GM12873 (cell line): Measurements from ENCODE around the gene SSR2.
A peak's percentile ranks its signal among the peaks of the same experiment; 100 is the strongest.

Experiments
- TF ChIP-seq, protein P1 (sequence below): IDR thresholded peaks from 2 replicates; pipeline ENCODE4 v1.5.1; 2012; ENCODE audit warnings: low read depth, mild to moderate bottlenecking, moderate library complexity, low read length, control low read depth; ENCODE audit not compliant: insufficient read depth; ENCODE audit errors: missing control alignments

SSR2 gene

DNA sequence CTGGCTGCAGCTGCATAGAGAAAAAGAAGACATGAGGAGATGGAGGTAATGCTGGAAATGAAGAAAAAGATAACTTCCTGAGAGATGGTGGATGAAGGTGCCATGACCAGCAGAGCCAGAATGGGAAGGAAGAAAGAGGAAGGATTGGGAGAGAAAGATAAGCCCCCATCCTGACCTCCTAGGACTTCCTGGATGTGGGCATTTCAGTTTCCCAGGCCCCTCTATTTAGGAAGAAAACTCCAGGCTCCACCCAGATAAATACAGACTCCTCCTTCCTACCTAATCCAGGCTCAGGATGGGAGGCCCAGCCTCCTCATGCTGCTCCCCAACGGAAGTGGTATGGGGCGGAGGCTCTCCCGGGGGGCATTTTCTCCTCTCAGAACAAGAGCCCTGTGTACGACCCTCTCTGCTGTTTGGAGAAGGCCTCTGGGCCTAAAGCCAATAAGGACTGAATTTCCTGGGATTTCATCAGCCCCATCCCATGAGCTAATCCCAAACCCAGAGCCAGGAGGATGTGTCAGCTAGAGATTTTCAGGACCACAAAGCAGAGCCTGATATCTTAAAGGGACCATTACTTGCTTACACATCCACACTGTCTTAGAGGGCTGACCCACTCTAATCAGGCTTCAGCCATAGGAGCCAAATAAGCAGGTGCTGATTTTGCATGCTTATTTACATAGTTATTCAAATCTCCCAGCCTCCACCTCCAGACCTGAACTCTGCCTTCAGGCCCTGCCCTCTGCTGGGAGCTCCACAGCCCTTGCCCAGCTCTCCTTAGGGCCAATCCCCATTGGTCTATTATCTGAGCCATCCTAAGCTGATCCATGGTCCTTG, 37.3 kb downstream of the SSR2 start:
- TF ChIP-seq, protein P1, sequence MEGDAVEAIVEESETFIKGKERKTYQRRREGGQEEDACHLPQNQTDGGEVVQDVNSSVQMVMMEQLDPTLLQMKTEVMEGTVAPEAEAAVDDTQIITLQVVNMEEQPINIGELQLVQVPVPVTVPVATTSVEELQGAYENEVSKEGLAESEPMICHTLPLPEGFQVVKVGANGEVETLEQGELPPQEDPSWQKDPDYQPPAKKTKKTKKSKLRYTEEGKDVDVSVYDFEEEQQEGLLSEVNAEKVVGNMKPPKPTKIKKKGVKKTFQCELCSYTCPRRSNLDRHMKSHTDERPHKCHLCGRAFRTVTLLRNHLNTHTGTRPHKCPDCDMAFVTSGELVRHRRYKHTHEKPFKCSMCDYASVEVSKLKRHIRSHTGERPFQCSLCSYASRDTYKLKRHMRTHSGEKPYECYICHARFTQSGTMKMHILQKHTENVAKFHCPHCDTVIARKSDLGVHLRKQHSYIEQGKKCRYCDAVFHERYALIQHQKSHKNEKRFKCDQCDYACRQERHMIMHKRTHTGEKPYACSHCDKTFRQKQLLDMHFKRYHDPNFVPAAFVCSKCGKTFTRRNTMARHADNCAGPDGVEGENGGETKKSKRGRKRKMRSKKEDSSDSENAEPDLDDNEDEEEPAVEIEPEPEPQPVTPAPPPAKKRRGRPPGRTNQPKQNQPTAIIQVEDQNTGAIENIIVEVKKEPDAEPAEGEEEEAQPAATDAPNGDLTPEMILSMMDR, result peak; percentile 40

DNA sequence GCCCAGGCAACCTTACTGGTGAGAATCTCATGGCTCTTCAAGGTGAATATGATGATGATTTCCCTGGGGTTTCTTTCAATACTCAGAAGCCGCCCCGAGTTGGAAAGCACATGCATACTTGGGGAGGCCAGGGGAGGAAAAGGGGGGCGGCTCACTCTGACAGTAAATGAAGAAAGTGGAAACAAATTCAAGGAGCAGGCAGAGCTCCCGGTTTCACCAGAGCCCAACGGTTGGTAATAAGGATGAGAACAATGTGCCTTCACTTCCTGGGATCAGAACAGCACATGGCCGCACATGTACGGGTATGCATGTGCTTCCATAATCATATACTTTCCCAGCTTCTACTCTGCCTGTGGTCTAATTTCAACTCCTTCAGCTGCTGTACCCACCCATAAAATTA, 38.6 kb downstream of the SSR2 start:
- TF ChIP-seq, protein P1, result no peak

DNA sequence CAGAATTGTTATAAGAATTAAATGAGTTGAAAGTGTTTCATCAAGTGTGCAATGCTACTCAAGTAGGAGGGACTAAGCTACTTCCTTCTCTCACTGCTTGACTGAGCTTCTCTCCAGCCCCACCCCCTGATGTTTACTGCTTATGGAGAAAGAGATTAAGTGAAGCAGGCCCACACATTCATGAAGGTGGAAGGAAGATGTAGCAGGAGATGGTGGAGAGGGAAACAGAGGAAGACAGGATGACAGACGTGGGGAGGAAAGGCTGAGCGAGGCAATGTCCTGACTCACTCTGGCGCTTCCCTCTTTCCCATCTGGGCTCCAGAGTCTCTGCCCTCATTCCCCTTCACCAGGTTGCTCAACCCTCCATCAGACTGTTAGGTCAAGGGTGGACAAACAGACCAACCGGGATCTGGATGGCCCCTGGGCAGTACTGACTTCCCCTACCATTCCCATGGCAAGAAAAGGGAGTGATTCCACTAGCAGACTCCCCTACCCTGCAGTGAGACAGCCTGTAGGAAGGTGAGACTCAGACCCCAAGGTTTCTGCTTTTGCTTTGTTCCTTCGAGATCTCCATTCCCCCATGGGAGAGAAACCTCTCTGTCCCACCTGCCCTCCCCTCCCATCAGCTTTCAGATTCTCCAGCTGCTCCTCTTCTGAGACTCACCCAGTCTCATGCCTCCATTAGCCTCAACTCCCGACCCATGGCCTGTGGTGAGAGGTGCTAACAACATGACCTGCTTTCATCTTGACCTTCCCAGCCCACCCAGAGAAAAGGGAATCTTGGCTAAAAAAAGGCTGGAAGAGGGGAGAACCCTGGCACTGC, 39.3 kb downstream of the SSR2 start:
- TF ChIP-seq, protein P1, result no peak

DNA sequence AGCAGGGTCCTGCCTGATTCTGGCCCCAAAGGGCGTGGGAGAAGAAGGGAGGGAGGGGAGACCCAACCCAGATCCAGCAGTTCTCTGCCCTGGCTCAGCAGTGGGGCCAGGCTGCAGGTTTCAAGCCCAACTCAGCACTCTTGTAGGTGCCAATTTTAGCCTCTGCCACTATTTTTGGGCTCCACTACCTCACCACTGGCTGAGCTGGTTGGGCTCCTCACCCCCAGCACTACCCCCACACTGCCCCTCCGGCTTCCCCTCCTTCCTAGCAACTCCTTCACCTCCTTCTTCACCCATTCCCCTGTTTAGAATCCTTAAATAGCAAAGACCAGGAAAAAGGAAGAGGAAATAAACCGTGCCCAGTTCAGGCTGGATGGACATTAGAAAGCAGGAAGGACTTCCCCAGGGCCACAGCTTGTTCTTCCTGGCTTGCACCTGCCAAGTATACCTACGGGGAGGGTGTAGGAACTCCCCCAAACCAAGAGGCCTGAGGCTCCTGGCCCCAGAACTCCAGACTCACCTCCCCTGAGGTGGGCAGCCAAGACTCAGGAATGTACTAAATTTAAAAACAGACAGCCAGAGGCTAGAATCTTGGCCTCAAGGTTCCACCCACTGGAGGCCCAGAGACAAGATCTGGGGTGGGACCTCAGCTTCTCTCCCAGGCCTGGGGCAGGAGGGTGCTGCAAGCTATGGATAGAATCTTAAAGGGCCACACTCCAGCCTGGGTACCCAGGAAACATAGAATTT, 41.0 kb downstream of the SSR2 start:
- TF ChIP-seq, protein P1, result no peak

DNA sequence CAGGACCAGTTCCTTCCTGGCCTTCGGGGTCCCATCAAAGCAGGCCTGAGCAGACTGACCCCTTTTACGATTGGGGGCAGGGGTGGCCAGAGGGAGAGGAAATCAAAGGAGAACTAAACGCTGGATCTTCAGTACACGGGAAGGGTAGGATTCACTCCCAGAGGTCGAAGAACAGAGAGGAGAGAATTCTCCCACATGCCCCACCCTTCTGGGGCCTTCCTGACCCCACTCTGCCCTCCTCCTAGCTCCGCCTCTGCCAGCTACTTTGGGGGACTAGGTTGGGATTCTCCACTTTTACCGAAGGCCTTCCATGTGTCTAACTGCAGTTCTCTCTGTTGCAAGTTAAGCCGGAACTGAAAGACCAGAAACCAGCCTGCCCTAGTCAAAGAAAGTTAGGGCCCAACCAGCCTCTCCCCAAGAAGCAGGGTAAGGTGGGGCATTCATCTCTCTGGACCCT, 41.8 kb downstream of the SSR2 start:
- TF ChIP-seq, protein P1, result no peak

DNA sequence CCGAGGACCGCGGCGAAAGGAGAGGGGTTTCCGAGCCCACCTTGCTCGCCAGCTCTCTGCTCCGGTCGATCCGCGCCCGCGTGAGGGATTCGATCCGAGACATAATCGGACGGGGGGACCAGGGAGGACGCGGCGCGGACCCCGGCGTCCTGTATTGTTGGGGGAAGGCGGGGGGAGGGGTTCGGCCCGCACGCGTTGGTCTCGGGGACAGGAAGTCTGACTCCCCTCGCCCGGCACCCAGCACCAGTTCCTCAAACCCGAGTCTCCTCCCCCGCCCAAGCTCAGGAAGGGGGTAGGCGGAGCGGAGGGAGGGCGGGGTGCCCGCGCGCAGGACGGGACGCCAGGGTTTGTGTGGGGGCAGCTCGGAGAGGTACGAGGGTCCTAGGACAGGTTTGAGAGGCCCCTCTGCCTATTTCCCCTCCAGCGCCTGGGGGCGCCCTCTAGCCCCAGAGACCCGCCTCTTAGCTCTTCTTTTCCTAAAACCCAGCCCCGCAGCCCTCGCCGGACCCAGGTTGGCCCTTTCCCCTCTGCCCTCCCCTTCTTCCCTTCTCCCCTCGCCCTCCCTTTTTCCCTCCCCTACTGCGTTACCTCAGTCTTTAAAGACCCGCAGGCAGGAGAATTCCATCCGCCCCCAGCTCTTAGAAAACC, 42.3 kb downstream of the SSR2 start, which contains the start of gene ARHGEF2:
ARHGEF2 (minus strand) TSS at position 223 of the 648 bp plus-strand sequence; CDS start at position 103, 120 bp downstream.
- TF ChIP-seq, protein P1, result peak; percentile 44
